Stimulated activated CD8-positive, alpha-beta memory T cell treated with anti-CD3 and anti-CD28 coated beads, Interleukin-15, amount 100 ng/mL, for 48 hours (primary cell): ENCODE measurements around the gene DTX1.
A peak's percentile ranks its signal among the peaks of the same experiment; 100 is the strongest.
"Not testable (repeated sequence)": the region's sequence is repeated elsewhere in the genome, so short reads cannot be mapped to it uniquely, and the experiment has no call there.

Experiments used
- DNase-seq, 2 donors: peaks; one replicate each; pipeline ENCODE4 v3.0.0-alpha.2; 2020; ENCODE audit warnings: low read depth in 2 of 2

DTX1 gene

DNA sequence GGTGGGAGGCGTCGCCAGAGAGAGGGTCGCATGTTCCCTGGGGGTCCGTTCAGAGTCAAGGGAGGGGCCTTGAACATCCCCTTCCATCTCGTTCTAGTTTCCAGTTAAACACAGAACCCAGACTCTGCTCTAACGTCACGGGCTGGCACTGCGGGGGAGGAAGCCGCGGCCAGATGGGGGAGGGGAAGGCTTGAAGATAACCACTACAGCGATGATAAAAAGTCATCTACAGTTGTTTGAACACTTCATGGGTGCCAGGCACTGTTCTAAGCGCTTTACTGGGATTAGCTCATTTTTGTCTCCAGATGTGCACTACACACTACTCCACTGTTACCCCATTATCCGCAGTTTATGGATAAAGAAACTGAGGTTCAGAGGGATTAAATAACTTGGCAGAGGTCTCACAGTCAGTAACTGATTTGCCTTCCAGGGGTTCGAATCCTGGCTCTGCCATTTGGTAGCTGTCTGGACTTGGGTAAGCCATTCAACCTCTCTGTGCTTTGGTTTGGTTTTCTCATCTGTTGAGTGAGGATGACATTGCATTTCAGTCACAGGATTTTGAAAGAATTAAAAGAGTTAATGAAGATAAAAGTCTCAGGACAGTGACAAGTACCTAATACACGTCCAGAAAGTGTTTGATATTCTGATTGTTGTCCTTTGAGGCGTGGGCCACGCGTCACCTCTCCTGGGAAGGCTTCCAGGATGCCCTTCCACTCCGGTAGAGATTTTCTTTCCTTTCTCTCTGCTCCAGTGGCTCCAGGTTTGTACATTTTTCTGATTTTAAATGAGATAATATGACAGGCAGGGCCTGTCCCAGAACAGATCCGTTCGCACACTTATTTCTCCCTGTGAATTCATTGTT is 79.8 kb downstream of the DTX1 start:
- DNase-seq = peak; percentile 62

DNA sequence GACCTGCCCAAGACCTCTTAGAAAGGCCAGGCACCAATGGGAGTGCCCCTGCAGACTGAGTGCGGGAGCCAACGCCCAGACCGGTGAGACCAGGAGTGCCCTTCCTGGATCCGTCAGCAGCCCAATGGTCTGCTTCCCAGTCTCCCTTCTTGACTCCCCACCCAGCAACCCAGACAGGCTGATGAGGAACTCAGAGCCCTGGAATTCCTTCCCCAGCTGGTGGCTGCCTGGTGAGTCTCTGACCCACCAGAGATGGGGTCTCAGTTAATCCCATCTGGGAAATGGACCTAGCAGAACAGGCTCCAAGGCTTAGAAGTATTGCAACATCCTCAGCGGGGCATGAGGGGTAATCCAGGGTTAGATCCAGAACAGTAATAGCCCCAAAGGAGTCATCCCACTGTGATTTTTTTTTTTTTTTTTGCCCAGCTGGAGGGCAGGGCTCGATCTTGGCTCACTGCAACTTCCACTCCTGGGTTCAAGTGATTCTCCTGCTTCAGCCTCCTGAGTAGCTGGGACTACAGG is 80.5 kb downstream of the DTX1 start:
- DNase-seq = no peak

DNA sequence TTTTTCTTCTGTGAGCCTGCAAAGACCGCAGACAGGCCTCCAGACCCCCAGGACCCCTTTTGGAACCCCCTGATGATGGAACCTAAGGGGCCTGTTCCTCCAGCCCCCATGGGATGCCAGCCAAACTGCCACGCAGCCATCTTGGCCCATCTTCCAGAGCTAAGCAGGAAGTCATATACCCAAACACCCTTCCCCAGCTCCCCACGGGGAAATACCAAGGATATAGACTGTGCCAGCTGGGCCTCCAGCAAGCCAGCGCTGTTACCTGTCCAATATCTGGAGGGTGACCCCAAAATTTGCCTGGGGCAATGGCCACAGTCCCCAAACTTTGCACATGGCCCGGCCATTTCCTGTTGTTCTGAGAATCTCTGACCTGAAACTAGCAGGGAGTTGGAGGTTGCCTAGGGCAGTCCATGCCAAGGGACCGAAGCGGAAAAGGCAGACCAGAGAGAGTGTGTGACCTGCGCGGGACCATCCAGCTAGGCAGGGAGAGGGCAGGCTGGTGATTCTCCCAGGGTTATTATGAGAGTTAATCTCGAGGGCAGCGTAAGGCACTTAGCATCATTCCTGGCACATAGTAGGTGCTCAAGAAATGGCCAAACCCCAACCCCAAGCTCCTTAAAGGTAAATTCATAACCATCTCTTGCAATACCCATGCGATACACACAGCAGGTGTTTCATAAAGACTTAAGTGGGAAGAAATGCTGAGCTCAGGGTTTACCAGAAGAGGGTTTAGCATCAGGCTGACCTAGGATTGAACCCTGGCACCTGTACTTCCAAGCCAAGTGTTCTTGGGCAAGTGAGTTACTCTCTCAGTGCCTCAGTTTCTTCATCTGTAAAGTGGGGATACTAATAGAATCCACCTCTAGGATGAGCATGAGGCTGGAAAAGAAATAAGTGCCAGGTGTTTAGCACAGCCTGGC is 81.6 kb downstream of the DTX1 start:
- DNase-seq = no peak

DNA sequence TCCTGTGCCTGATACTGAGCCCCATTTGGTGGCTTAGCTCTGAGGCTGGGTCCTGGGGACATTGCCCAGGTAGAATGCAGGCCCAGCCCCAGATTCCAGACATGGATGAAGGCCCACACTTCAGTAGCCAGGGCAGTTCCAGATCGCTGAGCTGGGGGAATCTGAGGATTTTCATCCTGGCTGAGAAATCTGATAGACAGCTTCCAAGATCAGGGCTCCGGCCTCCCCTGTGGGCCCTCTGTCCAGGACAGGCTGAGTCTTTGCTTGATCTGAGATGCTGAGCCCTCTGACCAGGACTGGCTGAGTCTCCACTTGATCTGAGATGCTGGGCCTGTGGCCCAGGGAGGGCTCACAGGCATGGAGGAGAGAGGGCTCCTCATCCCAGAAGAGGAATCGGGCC is 82.3 kb downstream of the DTX1 start:
- no peak for DNase-seq

DNA sequence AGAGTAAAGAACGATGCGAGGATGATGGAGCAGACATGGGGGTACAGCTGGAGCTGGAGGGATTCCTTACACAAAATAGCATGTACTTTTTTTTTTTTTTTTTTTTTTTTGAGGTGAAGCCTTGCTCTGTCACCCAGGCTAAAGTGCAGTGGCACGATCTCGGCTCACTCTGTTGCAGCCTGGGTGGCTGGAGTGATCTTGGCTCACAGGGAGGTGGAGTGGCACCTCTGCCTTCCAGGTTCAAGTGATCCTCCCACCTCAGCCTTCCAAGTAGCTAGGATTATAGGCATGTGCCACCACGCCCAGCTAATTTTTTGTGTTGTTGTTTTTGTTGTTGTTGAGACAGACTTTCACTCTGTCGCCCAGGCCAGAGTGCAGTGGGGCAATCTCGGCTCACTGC is 84.2 kb downstream of the DTX1 start:
- no peak for DNase-seq

DNA sequence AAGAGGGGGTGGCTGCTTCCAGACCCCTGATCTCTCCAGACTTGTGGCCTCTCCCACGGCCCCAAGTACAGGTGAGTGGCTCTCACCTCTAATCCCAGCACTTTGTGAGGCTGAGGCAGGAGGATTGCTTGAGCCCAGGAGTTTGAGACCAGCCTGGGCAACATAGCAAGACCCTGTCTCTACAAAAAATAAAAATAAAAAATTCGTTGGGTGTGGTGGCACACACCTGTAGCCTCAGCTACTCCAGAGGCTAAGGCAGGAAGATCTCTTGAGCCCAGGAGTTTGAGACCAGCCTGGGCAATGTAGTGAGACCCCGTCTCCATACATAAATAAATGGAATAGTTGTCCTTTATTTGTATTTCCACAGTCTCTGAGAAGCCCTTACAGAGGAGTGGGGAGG is 85.2 kb downstream of the DTX1 start:
- not testable (repeated sequence) for DNase-seq

DNA sequence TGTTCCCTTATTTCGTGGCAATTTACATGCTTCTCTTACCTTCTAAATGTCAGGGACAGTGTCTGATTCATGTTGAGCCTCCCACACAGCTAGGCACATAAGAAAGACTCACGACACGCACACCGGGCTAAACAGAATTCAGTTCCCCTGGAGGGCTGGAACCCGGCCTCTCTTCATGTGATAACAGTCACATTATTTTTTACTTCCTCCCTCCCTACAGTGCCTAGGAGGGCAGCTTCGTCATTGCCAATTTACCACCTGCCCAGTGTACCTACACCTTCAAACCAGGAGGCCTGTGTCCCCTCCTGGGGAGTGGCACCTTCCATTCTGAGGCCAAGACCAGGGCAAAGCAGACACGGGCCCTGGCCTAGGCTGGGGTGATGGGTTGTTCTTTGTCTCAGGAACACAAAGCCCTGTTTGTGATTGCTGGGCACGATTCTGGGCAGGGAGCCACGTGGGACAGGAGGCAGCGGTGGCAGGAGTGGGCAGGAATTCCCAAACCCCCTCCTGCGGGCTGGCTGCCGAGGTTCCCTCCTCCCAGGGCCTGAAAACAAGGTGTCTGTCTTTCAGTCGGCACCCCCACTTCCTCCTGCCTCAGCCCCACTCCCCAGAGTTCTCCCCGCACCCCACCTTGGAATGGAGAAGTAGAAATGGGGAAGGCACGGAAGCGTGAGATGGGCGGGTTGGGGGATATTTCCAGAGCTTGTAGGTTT is 85.8 kb downstream of the DTX1 start:
- no peak for DNase-seq

DNA sequence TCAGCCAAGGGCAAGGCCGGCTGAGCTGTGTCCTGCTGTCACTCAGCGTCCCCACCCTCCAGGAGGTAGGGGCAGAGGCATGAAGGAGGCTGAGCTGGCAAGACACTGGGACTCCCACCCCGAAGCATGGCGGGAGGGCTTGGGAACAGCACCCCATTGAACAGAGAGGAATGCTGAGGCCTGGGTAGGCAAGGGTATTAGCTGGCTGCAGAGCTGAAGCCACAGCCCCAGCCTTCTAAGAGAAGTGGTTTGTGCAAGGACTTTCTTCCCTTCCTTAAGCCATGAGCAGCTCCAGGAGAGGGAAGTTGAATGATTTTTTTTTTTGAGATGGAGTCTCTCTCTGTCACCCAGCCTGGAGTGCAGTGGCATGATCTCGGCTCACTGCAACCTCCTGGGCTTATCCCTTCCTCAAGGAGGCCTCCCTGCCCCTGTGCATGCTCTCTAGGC is 86.4 kb downstream of the DTX1 start:
- no peak for DNase-seq

DNA sequence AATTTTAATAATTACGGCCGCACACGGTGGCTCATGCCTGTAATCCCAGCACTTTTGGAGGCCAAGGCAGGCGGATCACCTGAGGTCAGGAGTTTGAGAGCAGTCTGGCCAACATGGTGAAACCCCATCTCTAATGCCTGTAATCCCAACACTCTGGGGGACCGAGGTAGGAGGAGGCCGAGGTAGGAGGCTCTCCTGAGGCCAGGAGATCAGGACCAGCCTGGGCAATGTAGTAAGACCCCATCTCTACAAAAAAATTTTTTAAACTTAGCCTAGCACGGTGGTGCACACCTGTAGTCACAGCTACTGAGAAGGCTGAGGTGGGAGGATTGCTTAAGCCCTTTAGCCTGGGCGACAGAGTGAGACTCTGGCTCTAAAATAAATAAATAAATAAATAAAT is 87.4 kb downstream of the DTX1 start:
- no peak for DNase-seq

DNA sequence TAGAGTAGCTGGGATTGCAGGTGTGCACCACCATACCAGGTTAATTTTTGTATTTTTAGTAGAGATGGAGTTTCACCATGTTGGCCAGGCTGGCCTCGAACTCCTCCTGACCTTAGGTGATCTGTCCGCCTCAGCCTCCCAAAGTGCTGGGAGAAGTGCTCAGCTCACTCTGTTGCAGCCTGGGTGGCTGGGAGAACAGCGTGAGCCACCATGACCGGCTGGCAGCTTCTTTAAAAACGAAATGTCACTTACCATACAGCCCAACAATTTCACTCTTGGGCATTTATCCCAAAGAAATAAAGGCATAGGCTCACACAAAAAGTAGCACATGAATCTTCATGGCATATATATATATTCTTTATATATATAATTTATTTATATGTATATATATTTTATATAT is 88.3 kb downstream of the DTX1 start:
- no peak for DNase-seq

DNA sequence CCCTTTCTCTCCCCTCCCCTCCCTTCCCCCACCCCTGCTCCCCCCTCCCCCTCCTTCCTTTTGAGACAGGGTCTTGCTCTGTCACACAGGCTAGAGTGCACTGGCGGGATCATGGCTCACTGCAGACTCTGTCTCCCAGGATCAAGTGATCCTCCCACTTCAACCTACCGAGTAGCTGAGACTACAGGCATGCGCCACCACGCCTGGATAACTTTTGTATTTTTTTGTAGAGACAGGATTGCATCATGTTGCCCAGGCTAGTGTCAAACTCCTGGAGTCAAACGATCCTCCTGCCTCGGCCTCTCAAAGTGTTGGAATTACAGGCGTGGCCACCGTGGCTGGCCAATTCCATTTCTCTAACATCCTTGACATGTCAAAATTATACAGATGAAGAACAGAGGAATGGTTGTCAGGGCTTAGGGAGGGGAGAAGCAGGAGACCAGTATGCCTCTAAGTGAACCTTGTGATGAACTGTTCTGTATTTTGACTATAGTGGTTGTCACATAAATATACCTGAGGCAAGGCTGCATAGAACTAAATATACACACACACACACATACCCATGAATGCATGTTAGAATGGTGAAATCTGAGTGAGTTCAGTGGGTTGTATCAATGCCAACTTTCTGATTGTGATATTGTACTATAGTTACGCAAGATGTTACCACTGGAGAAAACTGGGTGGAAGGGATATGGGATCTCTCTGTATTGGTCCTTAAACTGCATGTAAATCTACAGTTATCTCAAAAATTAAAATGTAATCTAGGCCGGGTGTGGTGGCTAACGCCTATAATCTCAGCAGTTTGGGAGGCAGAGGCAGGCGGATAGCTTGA is 89.4 kb downstream of the DTX1 start:
- DNase-seq = no peak

DNA sequence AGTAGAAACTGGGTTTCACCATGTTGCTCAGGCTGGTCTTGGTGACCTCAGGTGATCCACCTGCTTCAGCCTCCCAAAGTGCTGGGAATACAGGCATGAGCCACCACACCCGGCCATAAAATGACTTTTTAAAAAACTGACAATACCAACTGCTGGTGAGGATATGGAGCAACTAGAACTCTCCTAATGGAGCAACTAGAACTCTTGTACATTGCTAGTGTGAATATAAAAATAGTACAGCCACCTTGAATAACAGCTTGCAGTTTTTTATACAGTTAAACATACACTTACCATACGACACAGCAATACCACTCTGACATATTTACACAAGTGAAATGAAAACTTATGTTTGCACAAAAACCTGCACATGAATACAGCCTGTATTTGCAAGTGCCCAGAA is 90.5 kb downstream of the DTX1 start:
- DNase-seq = no peak
